CD4-positive, alpha-beta T cell treated with Interleukin-4 for 4 hours (primary cell): ENCODE results near the gene KATNIP.

Experiments
- DNase-seq: peaks from one replicate; pipeline ENCODE4 v3.0.0-alpha.2; 2020

Gene KATNIP

GRCh38 chr16:27586711-27587110 is 36.8 kb downstream of the KATNIP start:
- no peak for DNase-seq

GRCh38 chr16:27588057-27588456 is 38.1 kb downstream of the KATNIP start:
- no peak for DNase-seq

- DNase-seq, result no peak
These were observed 41.9 kb downstream of the KATNIP start for GRCh38 chr16:27591837-27592236.

GRCh38 chr16:27595475-27595874 is 45.5 kb downstream of the KATNIP start:
- no peak for DNase-seq

- DNase-seq, result no peak
These were observed 46.0 kb downstream of the KATNIP start for GRCh38 chr16:27595993-27596392.

- no peak for DNase-seq
These were observed 46.5 kb downstream of the KATNIP start for GRCh38 chr16:27596411-27596810.

GRCh38 chr16:27597361-27597760 is 47.4 kb downstream of the KATNIP start:
- DNase-seq, result no peak

- DNase-seq, result no peak
These were observed 48.3 kb downstream of the KATNIP start for GRCh38 chr16:27598220-27598619.

- no peak for DNase-seq
These were observed 49.1 kb downstream of the KATNIP start for GRCh38 chr16:27598931-27599565.

GRCh38 chr16:27599606-27600005 is 49.7 kb downstream of the KATNIP start:
- DNase-seq, result no peak
